Brain microvascular endothelial cell (primary cell): ENCODE results near the gene ADGRV1.
A peak's percentile ranks its signal among the peaks of the same experiment; 100 is the strongest.

Experiments used
- DNase-seq: peaks from one replicate; pipeline ENCODE4 v3.0.0-alpha.2; 2020
- H3K27ac ChIP-seq: fragments of 250-450 bp; sonication (Bioruptor Pico); 2 replicates; pipeline ENCODE4 v1.5.1; 2020; ENCODE audit warnings: mild to moderate bottlenecking, moderate library complexity
- H3K27me3 ChIP-seq: fragments of 250-450 bp; sonication (Bioruptor Pico); replicated peaks from 2 replicates; pipeline ENCODE4 v1.5.1; 2020; ENCODE audit warnings: mild to moderate bottlenecking
- H3K36me3 ChIP-seq: fragments of 250-450 bp; sonication (Bioruptor Pico); replicated peaks from 2 replicates; pipeline ENCODE4 v1.5.1; 2020; ENCODE audit warnings: mild to moderate bottlenecking
- H3K4me3 ChIP-seq: 2 replicates; pipeline ENCODE4 v1.5.1; 2011; ENCODE audit warnings: low read depth, mild to moderate bottlenecking, control low read depth, low read length, moderate library complexity
- CTCF ChIP-seq: IDR thresholded peaks from 2 replicates; pipeline ENCODE4 v1.5.1; 2011; ENCODE audit warnings: low read depth, mild to moderate bottlenecking, moderate library complexity, low read length, control low read depth, inconsistent platforms; ENCODE audit errors: missing control alignments
- in situ Hi-C: cut with HindIII; loops from 2 replicates; pipeline ENCODE4 v1.10.0; 2017; ENCODE audit warnings: low sequenced_read_pairs, low pct_ligation_motif_present

Gene ADGRV1

DNA sequence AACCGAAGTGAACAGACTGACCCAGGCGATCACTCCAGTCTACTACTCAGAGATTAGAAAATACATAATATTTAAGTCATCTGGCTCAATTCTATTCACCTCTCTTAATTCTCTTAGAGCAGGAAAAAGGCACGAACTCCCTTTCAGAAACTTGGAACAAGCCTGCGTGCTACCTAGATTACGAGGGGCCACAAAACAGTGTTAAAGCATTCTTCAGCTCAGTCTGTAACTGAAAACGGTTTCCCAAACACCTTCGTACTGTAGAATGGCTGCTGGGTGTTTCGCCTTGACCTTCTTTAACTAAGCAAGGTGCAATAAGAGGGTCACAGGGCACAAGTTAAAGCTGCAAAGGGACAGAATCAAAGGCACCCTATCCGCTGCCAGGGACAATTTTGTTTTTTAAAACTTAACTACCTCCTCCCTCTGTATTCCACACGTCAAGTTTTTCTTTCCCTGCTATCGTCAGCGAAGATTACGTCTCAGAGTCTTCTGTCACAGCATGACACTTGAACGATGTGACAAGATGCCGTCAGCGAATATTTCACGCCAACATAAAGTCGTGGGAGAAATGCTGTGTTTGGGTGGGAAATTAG is 29.9 kb upstream of the ADGRV1 start:
- DNase-seq = peak; percentile 5
- Histone ChIP-seq H3K27me3 (peaks cover 4% of the 10 kb centered on the region), H3K4me3 (peak overlapping the region; percentile 93), H3K36me3 (peaks cover 2% of the 10 kb centered on the region), H3K27ac (peak overlapping the region; percentile 92)
- no peak for TF ChIP-seq CTCF
- in situ Hi-C loops = no loop called here

DNA sequence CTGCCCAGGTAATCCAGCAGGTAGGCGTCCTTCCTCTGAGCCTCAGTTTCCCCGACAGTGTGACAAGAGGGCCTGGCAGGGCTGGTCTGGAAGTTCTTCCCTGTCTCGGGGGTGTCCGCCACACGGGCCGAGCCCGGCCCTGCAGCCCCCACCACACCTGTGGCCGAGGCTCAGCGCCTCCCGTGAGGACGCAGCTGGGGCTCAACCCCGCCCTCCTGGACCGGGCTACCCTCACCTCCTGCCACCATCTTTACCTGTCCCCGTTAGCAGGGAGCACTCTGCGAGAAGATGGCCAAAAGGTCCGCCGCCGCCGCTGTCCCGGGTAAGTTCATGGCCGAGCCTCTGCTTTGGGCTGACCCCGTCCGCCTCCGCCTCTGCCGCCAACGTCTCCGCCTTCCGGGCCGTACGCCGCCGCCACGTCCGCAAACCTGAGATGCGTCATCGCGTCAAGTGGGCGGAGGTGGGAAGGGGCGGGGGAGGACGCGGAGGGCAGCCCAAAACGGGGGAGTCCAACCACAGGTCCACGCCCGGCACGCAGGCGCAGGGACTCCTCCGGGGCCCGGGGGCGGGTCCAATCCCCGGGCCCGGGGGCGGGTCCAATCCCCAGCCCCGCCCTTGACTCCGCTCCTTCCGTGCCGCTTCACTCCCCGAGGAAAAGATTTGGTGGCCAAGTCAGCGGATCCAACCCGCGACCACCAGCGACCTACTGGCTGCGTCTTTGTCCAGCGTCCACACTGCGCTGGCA is 29.2 kb upstream of the ADGRV1 start, which contains the start of gene LYSMD3:
Gene LYSMD3 (minus strand): TSS at position 391 of the 745 bp plus-strand sequence. CDS start 4,295 bp downstream, outside the sequence.
- H3K4me3 ChIP-seq = peak within 1 kb of the TSS; percentile 93
- H3K27me3 ChIP-seq = peaks cover 4% of the 10 kb centered on the region
- DNase-seq = peak; percentile 94
- H3K27ac ChIP-seq = peak within 1 kb of the TSS; percentile 92
- TF ChIP-seq CTCF = no peak
- in situ Hi-C loops = no loop called here
- H3K36me3 ChIP-seq = peaks cover 2% of the 10 kb centered on the region

GRCh38 chr5:90529939-90530677 is 28.5 kb upstream of the ADGRV1 start:
- in situ Hi-C loops = no loop called here
- H3K4me3 ChIP-seq = peak overlapping the region; percentile 93
- H3K36me3 ChIP-seq = peaks cover 2% of the 10 kb centered on the region

DNA sequence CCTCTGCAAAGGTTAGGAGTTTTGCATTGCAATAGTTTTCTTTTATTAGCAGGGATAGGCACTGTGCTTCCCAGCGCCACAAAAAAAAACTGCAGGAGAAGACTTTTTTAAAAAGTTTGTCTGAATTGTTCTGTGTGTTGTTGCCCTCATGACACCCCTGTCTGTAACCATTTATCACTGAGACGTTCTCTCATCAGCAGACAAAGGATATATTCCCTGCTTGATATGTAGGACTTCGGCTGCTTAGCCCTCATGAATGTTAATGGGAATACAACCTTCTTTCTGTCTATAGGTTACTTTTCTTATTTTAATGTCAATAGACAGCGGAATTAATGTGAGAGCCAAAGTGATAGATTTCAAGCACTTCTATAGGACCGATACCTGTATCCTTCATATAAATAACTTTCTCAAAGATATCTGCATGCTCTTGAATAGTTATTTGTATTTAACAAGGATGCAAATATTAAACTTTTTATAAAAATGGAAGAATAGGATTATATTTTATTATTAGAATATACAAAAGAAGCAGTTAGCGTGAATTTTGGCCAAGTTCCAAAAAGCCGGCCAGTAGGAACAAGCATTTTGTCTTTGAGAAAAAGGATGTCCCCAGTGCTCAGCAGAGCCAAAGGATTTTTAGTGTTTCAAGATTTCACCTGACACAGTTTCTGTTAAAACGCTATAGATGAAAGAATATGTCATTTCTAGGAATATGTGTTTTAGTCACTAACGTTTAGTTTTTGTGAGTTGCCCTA is 27.7 kb upstream of the ADGRV1 start:
- in situ Hi-C loops = no loop called here
- no peak overlapping the region for H3K4me3 ChIP-seq
- DNase-seq = no peak
- peaks cover 4% of the 10 kb centered on the region for H3K27me3 ChIP-seq
- no peak overlapping the region for H3K27ac ChIP-seq
- TF ChIP-seq CTCF = no peak
- peaks cover 2% of the 10 kb centered on the region for H3K36me3 ChIP-seq

More at GRCh38 chr5:90529939-90530677, 28.5 kb upstream of the ADGRV1 start:
- peak; percentile 81 for TF ChIP-seq CTCF
- H3K27me3 ChIP-seq = peaks cover 4% of the 10 kb centered on the region
- peak overlapping the region; percentile 92 for H3K27ac ChIP-seq
- DNase-seq = peak; percentile 70

DNA sequence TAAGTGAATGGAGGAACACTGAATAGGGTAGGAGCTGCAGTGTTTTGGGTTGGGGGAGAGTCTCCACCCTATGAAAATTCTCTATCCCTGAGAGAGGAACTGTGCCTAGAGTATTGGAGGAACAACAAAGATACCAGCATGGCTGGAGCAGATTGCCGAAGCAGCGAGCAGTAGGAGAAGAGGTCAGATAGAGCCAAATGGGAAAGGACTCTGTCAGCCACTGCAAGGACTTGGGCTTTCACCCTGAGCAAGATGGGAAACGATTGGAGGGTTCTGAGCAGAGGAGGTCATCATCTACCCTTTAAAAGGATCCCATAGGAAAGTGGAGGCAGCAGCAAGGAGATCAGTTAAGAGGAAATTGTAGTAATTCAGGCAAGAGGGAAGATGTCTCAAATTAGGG is 24.8 kb upstream of the ADGRV1 start:
- peaks cover 2% of the 10 kb centered on the region for H3K36me3 ChIP-seq
- H3K27ac ChIP-seq = no peak overlapping the region
- in situ Hi-C loops = no loop called here
- peaks cover 4% of the 10 kb centered on the region for H3K27me3 ChIP-seq
- DNase-seq = no peak
- H3K4me3 ChIP-seq = no peak overlapping the region
- TF ChIP-seq CTCF = no peak
